ENCODE results near the gene SMG5.

SMG5 gene

GRCh38 chr1:156244126-156244525, 38.5 kb downstream of the SMG5 start:
- H3K4me3 ChIP-seq (ENCODE audit: low read depth, low read length), result no peak overlapping the region
- no peak for DNase-seq (ENCODE audit: low read depth, low spot score)
- in situ Hi-C loops (cut with HindIII; ENCODE audit: low sequenced_read_pairs), result no loop called here
- no peak for TF ChIP-seq CTCF (IDR thresholded peaks at IDR 0.05; ENCODE audit: low read depth, low read length)

GRCh38 chr1:156242738-156243137, 39.9 kb downstream of the SMG5 start:
- in situ Hi-C loops (cut with HindIII; ENCODE audit: low sequenced_read_pairs), result no loop called here
- no peak for DNase-seq (ENCODE audit: low read depth, low spot score)
- no peak for TF ChIP-seq CTCF (IDR thresholded peaks at IDR 0.05; ENCODE audit: low read depth, low read length)
- H3K4me3 ChIP-seq (ENCODE audit: low read depth, low read length), result no peak overlapping the region

GRCh38 chr1:156241926-156242325, 40.7 kb downstream of the SMG5 start, which contains the start of gene BGLAP:
Gene BGLAP (plus strand): TSS chr1:156242184. CDS start chr1:156242232, 48 bp downstream.
- DNase-seq (ENCODE audit: low read depth, low spot score), result no peak
- in situ Hi-C loops (cut with HindIII; ENCODE audit: low sequenced_read_pairs), result no loop called here
- TF ChIP-seq CTCF (IDR thresholded peaks at IDR 0.05; ENCODE audit: low read depth, low read length), result no peak
- H3K4me3 ChIP-seq (ENCODE audit: low read depth, low read length), result no peak within 1 kb of the TSS

GRCh38 chr1:156241311-156241811, 41.3 kb downstream of the SMG5 start:
- no peak for TF ChIP-seq CTCF (IDR thresholded peaks at IDR 0.05; ENCODE audit: low read depth, low read length)
- in situ Hi-C loops (cut with HindIII; ENCODE audit: low sequenced_read_pairs), result no loop called here
- no peak overlapping the region for H3K4me3 ChIP-seq (ENCODE audit: low read depth, low read length)
- peak; percentile 62 for DNase-seq (ENCODE audit: low read depth, low spot score)

- in situ Hi-C loops (cut with HindIII; ENCODE audit: low sequenced_read_pairs), result no loop called here
- no peak overlapping the region for H3K4me3 ChIP-seq (ENCODE audit: low read depth, low read length)
- TF ChIP-seq CTCF (IDR thresholded peaks at IDR 0.05; ENCODE audit: low read depth, low read length), result no peak
- no peak for DNase-seq (ENCODE audit: low read depth, low spot score)
These were observed 44.4 kb downstream of the SMG5 start for GRCh38 chr1:156238248-156238647.

GRCh38 chr1:156236164-156236563, 46.5 kb downstream of the SMG5 start:
- no peak for TF ChIP-seq CTCF (IDR thresholded peaks at IDR 0.05; ENCODE audit: low read depth, low read length)
- in situ Hi-C loops (cut with HindIII; ENCODE audit: low sequenced_read_pairs), result no loop called here
- no peak overlapping the region for H3K4me3 ChIP-seq (ENCODE audit: low read depth, low read length)
- DNase-seq (ENCODE audit: low read depth, low spot score), result no peak
